B cell (primary cell): ENCODE results near the gene WNK2. TPM values are rescaled to one million over a fixed set of nuclear protein-coding genes. Genes with fewer than 3 reads are reported as not detected.

ENCODE experiments used
- ATAC-seq: fragments of 200-7000 bp; cut with Tn5 transposase; one replicate; pipeline ENCODE4 v1.10.0; 2021; ENCODE audit warnings: low read depth, mild to moderate bottlenecking, moderate number of reproducible peaks, moderate library complexity
- CTCF ChIA-PET: fragments of 350-600 bp; sonication (Branson Sonifier 250); formaldehyde crosslinking; loops from one replicate; lab custom pipeline; 2021; ENCODE audit warnings: antibody characterized with exemption, inconsistent platforms; lab: Charles Lee
- POLR2A ChIA-PET: fragments of 350-600 bp; sonication (Branson Sonifier 250); formaldehyde crosslinking; loops from one replicate; lab custom pipeline; 2021; ENCODE audit warnings: antibody characterized with exemption; lab: Charles Lee
- DNase-seq: peaks from one replicate; pipeline ENCODE4 v3.0.0; 2013
- H2AFZ ChIP-seq: 2 replicates; pipeline ENCODE4 v1.6.1; 2012; ENCODE audit warnings: mild to moderate bottlenecking, low read depth, low read length; ENCODE audit not compliant: insufficient read depth, poor library complexity, severe bottlenecking
- H3K27ac ChIP-seq, 2 donors: 1 replicate in 1 of 2; 2 replicates in 1 of 2; pipeline ENCODE4 v1.5.1; 2012 to 2013; ENCODE audit warnings: low read length in 2 of 2, mild to moderate bottlenecking in 2 of 2, moderate library complexity in 1 of 2
- H3K27me3 ChIP-seq, 4 experiments: fragments of 200-600 bp in 1 of 4; sonication (generic) in 1 of 4; replicated peaks in 1 of 4; 1 replicate in 2 of 4; 2 replicates in 2 of 4; pipeline versions ENCODE4 v1.6.1 to v1.7.0; 2013 to 2016; ENCODE audit warnings: low read length in 3 of 4, mild to moderate bottlenecking in 2 of 4, mixed read lengths in 1 of 4, moderate library complexity in 1 of 4; ENCODE audit not compliant: insufficient read depth in 4 of 4, control insufficient read depth in 3 of 4; ENCODE audit errors: control extremely low read depth in 1 of 4
- H3K36me3 ChIP-seq, 2 experiments: replicated peaks in 1 of 2; 1 replicate in 1 of 2; 2 replicates in 1 of 2; pipeline versions ENCODE4 v1.6.1 to v1.7.1; 2013; ENCODE audit warnings: low read length in 1 of 2; ENCODE audit not compliant: insufficient read depth in 2 of 2, control insufficient read depth in 1 of 2; ENCODE audit errors: control extremely low read depth in 1 of 2, extremely low read depth in 1 of 2
- H3K4me1 ChIP-seq, 2 donors: fragments of 200-600 bp in 1 of 2; sonication (generic) in 1 of 2; 1 replicate in 1 of 2; 2 replicates in 1 of 2; pipeline versions ENCODE4 v1.5.1 to v1.6.1; 2013 to 2017; ENCODE audit warnings: low read length in 2 of 2; ENCODE audit not compliant: control insufficient read depth in 2 of 2, insufficient read depth in 2 of 2
- H3K4me2 ChIP-seq: replicated peaks from 2 replicates; pipeline ENCODE3; 2012; ENCODE audit warnings: mild to moderate bottlenecking, low read depth, low read length; ENCODE audit not compliant: poor library complexity, severe bottlenecking
- H3K4me3 ChIP-seq, 5 experiments: fragments of 200-600 bp in 1 of 5; sonication (generic) in 1 of 5; 1 replicate in 3 of 5; 2 replicates in 2 of 5; pipeline versions ENCODE4 v1.5.1 to v1.7.0; 2011 to 2016; ENCODE audit warnings: low read length in 4 of 5, mild to moderate bottlenecking in 4 of 5, low read depth in 2 of 5, control low read depth in 1 of 5, moderate library complexity in 1 of 5; ENCODE audit not compliant: insufficient read depth in 1 of 5; ENCODE audit errors: control extremely low read depth in 1 of 5, extremely low read depth in 1 of 5
- H3K79me2 ChIP-seq: fragments of 200-600 bp; sonication (generic); one replicate; pipeline ENCODE4 v1.6.0; 2016; ENCODE audit warnings: low read length; ENCODE audit not compliant: control insufficient read depth, insufficient read depth
- H3K9ac ChIP-seq: fragments of 200-600 bp; sonication (generic); 2 replicates; pipeline ENCODE4 v1.6.1; 2017; ENCODE audit warnings: mild to moderate bottlenecking, low read length, moderate library complexity
- H3K9me3 ChIP-seq, 3 donors: one replicate each; pipeline versions ENCODE4 v1.6.1 to v1.7.1; 2013; ENCODE audit warnings: low read length in 2 of 3; ENCODE audit not compliant: control insufficient read depth in 2 of 3, insufficient read depth in 1 of 3; ENCODE audit errors: control extremely low read depth in 1 of 3
- H4K20me1 ChIP-seq: 2 replicates; pipeline ENCODE4 v1.6.0; 2012; ENCODE audit warnings: mild to moderate bottlenecking, low read length; ENCODE audit not compliant: insufficient read depth, control insufficient read depth, poor library complexity, severe bottlenecking
- H3K27ac Mint-ChIP-seq: one replicate; pipeline ENCODE4 v1.8.0; 2021; ENCODE audit warnings: mixed read lengths
- H3K27me3 Mint-ChIP-seq: one replicate; pipeline ENCODE4 v1.8.0; 2021; ENCODE audit warnings: mixed read lengths
- H3K4me1 Mint-ChIP-seq: one replicate; pipeline ENCODE4 v1.8.0; 2021; ENCODE audit warnings: mixed read lengths
- H3K4me3 Mint-ChIP-seq: one replicate; pipeline ENCODE4 v1.8.0; 2021; ENCODE audit warnings: mixed read lengths
- H3K9me3 Mint-ChIP-seq: one replicate; pipeline ENCODE4 v1.8.0; 2022; ENCODE audit warnings: mixed read lengths; ENCODE audit not compliant: insufficient read depth
- CTCF ChIP-seq: fragments of 200-600 bp; IDR thresholded peaks from one replicate; pipeline ENCODE4 v1.8.0; 2022; ENCODE audit warnings: antibody characterized with exemption, mild to moderate bottlenecking
- EZH2 ChIP-seq: IDR thresholded peaks from 2 replicates; pipeline ENCODE4 v1.6.1; 2012; ENCODE audit warnings: borderline replicate concordance, low read depth, mild to moderate bottlenecking, moderate library complexity, low read length; ENCODE audit not compliant: insufficient read depth, poor library complexity, severe bottlenecking
- WGBS: methylation state at CpG from one replicate; pipeline ENCODE4 v1.1.5; 2013; ENCODE audit warnings: missing lambda C conversion rate; ENCODE audit not compliant: insufficient coverage; 5-methylcytosine and 5-hydroxymethylcytosine counted together
- intact Hi-C: fragments of 100-400 bp; cut with micrococcal nuclease; formaldehyde crosslinking; loops from one replicate; pipeline ENCODE4 v1.10.0; 2022
- polyA plus RNA-seq: library from polyadenylated mRNA; depleted of rRNA; stranded (reverse); fragments of >200 nt; gene quantifications from 2 replicates; pipeline ENCODE4 v1.2.3, GENCODE V29; 2012
- total RNA-seq, 2 donors: library from RNA; stranded (reverse); fragments of 120-200 nt in 1 of 2; gene quantifications; 1 replicate in 1 of 2; 2 replicates in 1 of 2; pipeline versions ENCODE4 v1.2.3 to v1.2.4, GENCODE V29; 2013 to 2022

Gene WNK2
- total and polyA plus RNA-seq, 2 donors (not counting 1 experiment from before 2014, with no cell fraction given) = 0.49 TPM; not detected in 1

DNA sequence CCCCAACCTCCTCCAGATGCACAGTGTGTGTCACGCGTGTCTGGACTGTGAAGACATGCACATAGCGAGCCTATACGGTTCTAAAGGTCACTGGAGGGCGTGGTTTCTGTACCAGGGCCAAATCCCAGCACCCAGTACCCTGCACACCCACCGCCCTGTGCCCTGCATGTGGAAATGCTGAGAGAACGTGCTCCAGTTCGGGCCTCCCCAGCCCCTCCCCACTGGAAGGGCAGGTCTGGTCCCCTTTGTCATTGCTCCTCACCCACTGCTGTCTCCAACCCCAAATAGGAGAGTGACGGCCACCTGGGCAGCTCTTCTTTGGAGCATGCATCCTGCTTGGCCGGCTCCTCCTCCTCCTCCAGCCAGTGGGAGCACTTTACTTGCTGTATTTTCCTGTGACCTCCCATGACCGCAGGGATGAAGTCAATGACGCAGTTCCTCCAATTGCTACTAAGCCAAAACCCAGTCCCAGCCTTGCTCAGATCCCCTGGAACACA, 116.7 kb downstream of the WNK2 start:
- DNase-seq = no peak
- no peak overlapping the region for H3K4me2 ChIP-seq
- no peaks in the 10 kb centered on the region for H3K36me3 ChIP-seq
- TF ChIP-seq CTCF = no peak
- TF ChIP-seq EZH2 = no peak
- H3K27ac Mint-ChIP-seq = no peak overlapping the region
- H3K27ac ChIP-seq = no peak overlapping the region
- intact Hi-C loops = no loop called here
- H3K4me3 ChIP-seq = no peak overlapping the region
- no peak for ATAC-seq
- H2AFZ ChIP-seq = no peak overlapping the region
- WGBS = 85% methylated on average over 12 of the region's 12 CpGs
- no peak overlapping the region for H3K4me3 Mint-ChIP-seq
- no peak overlapping the region for H3K9ac ChIP-seq
- H3K4me1 Mint-ChIP-seq = peaks cover 4% of the 10 kb centered on the region
- H3K27me3 ChIP-seq = no peaks in the 10 kb centered on the region
- H4K20me1 ChIP-seq = no peaks in the 10 kb centered on the region
- ChIA-PET CTCF (no interaction called here), POLR2A (no interaction called here)
- H3K9me3 ChIP-seq = no peaks in the 10 kb centered on the region
- H3K4me1 ChIP-seq = peaks cover 2 to 6% of the 10 kb centered on the region in 2 donors
- H3K27me3 Mint-ChIP-seq = peaks cover 13% of the 10 kb centered on the region
- H3K9me3 Mint-ChIP-seq = no peaks in the 10 kb centered on the region
- H3K79me2 ChIP-seq = no peaks in the 10 kb centered on the region

DNA sequence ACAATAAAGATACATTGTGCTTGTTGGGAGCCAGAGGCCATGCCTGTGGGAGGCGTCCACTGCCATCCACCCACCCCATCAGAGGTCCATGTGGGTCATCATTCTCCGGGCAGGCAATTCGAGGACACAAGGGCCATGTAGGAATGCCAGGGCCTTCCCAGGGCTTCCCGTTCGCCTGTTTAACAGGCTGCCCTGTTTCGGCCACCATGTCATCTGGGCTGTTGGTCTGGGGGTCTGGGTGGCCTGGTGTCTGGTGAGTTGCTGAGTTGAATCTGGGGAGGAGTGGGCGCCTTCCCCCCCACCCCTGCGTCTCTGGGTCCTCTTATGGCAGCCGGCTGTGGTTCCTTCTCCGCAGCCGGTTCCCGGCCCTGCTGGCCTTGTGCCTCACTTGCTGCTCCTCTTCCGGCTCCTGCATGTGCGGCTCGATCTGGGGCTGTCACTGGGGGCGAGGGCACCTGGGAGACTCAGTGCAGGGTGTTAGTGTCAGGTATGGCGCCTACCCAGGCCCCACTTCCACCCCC, 117.4 kb downstream of the WNK2 start:
- 96% methylated on average over 10 of the region's 17 CpGs for WGBS
- H3K4me3 Mint-ChIP-seq = no peak overlapping the region
- Histone ChIP-seq H4K20me1 (no peaks in the 10 kb centered on the region), H3K27ac (no peak overlapping the region), H3K4me1 (peaks cover 0 to 5% of the 10 kb centered on the region in 2 donors), H3K79me2 (no peaks in the 10 kb centered on the region), H3K27me3 (no peaks in the 10 kb centered on the region), H3K9ac (no peak overlapping the region), H3K9me3 (no peaks in the 10 kb centered on the region), H3K4me3 (no peak overlapping the region), H3K36me3 (no peaks in the 10 kb centered on the region), H2AFZ (no peak overlapping the region), H3K4me2 (no peak overlapping the region)
- ATAC-seq (no peak), DNase-seq (no peak)
- peaks cover 13% of the 10 kb centered on the region for H3K27me3 Mint-ChIP-seq
- ChIA-PET POLR2A (no interaction called here), CTCF (interaction anchor here (1.6 to 2.5 kb wide), 5 partner anchors 21 to 192 kb away, joined by 6 to 30 read pairs (median 20); no protein-coding TSS in a partner anchor)
- TF ChIP-seq CTCF = no peak
- no peak for TF ChIP-seq EZH2
- H3K9me3 Mint-ChIP-seq = no peaks in the 10 kb centered on the region
- intact Hi-C loops = no loop called here
- H3K4me1 Mint-ChIP-seq = peaks cover 4% of the 10 kb centered on the region
- no peak overlapping the region for H3K27ac Mint-ChIP-seq
